LoVo (cell line): Measurements from ENCODE around the gene PSMG4.

Source experiments
- DNase-seq: peaks from one replicate; pipeline ENCODE4 v3.0.0-alpha.2; 2016; ENCODE audit warnings: low spot score

PSMG4 gene

GRCh38 chr6:3252369-3252768, 6.4 kb upstream of the PSMG4 start:
- peak; percentile 73 for DNase-seq

- DNase-seq: peak; percentile 26
Observed at GRCh38 chr6:3252861-3253596, 5.7 kb upstream of the PSMG4 start.

GRCh38 chr6:3253597-3253961, 5.2 kb upstream of the PSMG4 start:
- DNase-seq: no peak

DNA sequence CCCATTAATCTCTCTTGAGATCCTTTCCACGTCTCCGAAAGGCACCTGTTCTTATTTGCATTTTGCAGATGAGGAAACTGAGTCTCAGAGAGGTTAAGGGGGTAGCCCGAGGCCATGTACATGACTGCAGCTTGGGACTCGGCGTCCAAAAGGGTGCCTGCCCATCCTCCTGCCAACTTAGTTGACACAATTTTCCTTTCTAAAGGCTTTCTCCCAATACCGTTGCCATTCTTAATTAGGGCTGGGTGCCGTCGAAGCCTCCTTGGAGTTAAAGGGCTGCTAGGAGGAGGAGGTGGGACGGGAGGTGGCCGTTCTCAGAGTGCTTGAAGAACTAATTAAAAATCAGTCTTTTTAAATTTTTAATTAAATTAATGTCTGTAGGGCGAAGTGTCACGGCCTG, 546 bp upstream of the PSMG4 start:
- no peak for DNase-seq

GRCh38 chr6:3259491-3259958, 778 bp downstream of the PSMG4 start:
- peak; percentile 15 for DNase-seq

- DNase-seq: no peak
Observed at GRCh38 chr6:3260296-3260695, 1.5 kb downstream of the PSMG4 start.

GRCh38 chr6:3260772-3261517, 2.2 kb downstream of the PSMG4 start:
- no peak for DNase-seq

GRCh38 chr6:3261518-3261820, 2.7 kb downstream of the PSMG4 start:
- DNase-seq: no peak

- DNase-seq: no peak
Observed at GRCh38 chr6:3261921-3262320, 3.2 kb downstream of the PSMG4 start.

GRCh38 chr6:3263096-3263495, 4.3 kb downstream of the PSMG4 start:
- DNase-seq: no peak

DNA sequence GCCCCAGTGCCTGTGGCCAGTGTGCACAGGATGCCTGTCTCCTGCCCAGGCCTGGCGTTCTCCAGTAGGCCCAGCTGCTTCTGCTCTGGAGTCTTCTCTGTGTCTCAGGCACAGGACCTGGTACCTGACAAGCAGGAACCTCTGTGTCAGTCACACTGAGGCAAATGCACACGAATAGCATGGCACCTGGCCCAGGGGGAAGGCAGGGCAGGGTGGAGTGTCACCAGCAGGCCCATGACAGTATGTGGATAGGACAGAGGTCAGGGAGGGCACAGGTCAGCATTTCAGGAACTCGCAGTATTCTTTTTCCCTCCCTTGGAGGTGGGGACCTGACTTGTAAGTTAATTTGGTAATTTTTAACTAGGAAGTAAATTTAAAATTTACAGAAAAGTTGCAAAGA, 5.6 kb downstream of the PSMG4 start:
- DNase-seq: no peak

DNA sequence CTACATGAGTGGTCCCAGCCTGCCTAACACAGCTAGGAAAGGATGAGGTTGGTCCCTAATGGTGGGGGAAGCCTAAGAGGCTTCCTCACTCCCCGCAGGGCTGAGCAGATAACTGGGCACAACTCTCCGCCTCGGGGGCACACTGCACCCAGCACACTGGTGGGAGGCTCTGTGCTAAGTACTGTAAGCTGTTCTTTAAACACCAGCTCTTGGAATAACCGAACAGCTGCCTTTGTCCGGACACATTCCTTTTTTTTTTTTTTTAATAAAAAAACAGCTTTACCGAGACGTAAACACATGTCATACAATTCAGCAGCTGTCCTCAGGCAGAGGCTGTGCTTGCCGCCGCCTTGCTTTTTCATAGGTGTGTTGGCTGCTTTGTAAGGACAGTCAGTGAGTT, 6.9 kb downstream of the PSMG4 start:
- DNase-seq: no peak

DNA sequence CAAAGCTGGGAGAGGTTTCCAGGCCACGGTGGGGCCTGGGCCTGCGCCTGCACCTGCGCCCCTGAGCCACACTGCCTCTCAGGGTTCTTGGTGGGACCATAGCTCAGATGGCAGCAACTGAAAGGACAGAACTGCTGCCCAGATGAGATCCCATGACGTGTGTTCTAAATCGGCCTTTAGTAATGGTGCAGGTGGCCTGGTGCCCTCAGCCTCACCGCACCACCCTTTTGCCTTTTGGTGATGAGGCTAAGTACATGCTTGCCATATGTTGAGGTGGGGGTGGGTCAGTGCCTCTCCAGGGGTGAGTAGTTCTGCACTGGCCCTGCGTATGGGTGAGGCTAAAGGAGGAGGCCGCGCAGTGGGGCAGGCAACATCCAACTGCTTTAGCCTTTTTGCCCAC, 7.4 kb downstream of the PSMG4 start:
- no peak for DNase-seq

GRCh38 chr6:3267162-3267561, 8.4 kb downstream of the PSMG4 start:
- DNase-seq: no peak

GRCh38 chr6:3268680-3269079, 9.9 kb downstream of the PSMG4 start:
- no peak for DNase-seq

DNA sequence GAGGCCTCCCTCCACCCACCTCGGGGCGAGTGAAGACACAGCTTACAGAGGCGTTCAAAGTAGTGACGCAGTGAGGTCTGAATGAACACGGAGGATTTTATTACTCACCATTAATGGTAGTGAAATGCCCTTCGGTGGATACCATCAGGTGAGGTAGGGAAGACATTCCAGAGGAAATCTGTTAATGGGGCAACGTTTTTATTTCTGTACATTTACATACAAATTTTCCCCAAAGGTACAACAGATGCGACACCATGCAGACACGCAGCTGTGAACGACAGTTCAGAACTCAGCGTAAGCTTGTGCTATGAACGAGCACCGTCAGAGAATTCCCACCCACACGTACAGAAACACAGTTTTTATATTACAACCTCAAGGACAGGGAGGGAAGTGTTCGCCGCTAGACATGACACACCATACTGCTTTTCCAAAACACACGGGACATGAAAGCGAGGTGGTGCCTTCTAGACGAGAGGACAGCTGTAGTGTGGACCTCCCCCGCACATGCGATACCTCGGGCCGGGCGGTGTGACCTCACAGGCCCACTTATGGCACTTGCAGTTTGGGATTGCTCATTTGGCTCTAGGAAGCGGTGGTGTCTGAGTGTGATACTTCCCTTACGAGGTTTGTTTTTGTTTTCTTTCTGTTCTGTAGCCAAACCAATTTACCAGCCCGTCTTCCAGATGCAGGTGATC, 10.7 kb downstream of the PSMG4 start:
- DNase-seq: no peak

DNA sequence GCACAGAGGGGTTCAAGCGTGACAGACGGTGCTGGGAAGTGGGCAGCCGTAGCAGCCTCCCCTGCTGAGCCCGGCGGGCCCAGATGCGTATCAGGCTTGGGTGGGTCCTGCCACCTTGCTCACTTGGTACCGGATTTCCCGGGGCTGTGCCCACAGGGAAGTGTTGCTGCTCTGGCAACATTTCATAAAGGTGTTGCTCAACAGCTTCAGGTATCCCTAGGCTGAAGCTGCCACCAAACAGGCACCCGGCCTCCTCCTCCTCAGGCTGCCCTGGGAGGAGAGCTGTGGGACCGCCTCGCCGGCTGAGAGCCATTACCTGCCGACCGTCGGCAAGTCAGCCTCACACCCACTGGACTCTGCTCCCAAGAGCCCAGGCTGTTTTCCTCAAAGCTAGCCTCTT, 11.5 kb downstream of the PSMG4 start:
- no peak for DNase-seq

DNA sequence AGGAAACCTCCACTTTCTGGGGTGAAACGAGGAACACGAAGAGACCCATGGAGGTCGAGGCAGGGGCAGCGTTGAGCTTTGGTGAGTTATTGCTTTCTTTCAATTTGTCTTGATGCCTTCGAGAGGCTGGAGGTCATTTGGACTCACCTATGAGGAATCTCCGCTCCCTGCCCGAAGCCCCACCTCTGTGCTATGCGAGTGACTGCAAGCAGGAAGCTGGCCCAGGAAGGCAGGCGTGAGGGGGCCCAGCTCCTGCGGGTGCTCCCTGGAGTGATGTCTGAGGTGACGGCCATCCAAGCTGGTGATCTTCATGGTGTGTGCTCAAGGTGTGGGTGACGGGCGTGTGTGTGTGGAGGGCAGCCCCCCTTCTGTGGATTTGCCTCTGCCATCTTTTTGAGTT, 13.0 kb downstream of the PSMG4 start:
- DNase-seq: no peak

DNA sequence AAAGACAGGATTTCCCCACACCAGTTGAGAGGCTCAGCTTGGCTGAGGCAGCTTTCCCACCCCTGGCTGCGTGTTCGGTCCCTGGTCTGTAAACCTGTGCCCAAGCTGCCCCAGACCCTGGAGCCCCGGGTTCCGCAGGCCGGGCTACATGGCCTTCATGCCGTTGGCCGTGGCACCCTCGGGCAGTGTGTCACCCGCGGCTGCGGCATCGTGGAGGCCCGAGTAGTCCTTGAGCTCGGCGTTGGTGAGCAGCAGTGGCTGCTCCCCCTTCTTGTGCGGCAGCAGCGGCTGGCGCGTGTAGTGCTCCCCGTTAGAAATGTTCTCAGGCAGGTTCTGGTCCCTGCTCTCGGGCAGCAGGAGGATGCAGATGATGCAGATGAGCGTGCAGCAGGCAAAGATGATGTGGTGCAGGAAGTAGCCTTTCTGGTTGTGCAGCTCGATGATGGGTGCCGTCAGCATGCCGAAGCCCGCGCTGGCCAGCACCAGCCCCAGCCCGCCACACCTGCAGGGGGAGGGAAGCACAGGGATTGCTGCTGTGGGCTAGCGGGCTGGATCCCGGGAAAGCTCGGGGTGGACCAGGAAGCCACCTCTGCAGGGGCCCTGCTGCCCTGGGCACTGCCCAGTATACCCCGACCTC, 14.3 kb downstream of the PSMG4 start:
- DNase-seq: no peak

- DNase-seq: no peak
Observed at GRCh38 chr6:3273707-3274521, 15.2 kb downstream of the PSMG4 start.

- DNase-seq: no peak
Observed at GRCh38 chr6:3276174-3277167, 17.7 kb downstream of the PSMG4 start.
